Measurements from ENCODE around the gene WDFY1.
A peak's percentile ranks its signal among the peaks of the same experiment; 100 is the strongest.
"Not testable (repeated sequence)": the region's sequence is repeated elsewhere in the genome, so short reads cannot be mapped to it uniquely, and the experiment has no call there.

The WDFY1 gene

GRCh38 chr2:223896833-223897311, 48.3 kb downstream of the WDFY1 start:
- no peak for DNase-seq (ENCODE audit: low spot score)

- no peak for DNase-seq (ENCODE audit: low spot score)
These were observed 50.2 kb downstream of the WDFY1 start for GRCh38 chr2:223894968-223895367.

GRCh38 chr2:223894009-223894408, 51.1 kb downstream of the WDFY1 start:
- no peak for DNase-seq (ENCODE audit: low spot score)

DNA sequence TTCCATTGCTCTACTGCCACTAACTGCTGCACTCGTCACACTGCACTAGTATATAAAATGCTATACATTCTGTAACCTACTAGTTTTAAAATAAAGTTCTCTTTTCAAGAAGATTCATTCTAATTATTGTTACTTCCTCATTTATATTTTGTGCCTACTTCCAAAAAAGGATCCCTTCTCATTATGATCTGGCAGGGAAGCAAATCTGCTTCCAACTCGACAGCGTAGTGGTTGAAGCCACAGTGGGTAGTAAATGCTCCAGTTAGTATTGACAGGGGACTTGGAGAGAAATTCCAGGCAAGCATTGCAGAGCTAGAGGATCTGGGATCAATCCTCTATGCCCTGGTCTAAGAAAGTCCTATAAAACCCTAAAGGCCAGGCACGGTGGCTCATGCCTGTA, 54.4 kb downstream of the WDFY1 start:
- no peak for DNase-seq (ENCODE audit: low spot score)

DNA sequence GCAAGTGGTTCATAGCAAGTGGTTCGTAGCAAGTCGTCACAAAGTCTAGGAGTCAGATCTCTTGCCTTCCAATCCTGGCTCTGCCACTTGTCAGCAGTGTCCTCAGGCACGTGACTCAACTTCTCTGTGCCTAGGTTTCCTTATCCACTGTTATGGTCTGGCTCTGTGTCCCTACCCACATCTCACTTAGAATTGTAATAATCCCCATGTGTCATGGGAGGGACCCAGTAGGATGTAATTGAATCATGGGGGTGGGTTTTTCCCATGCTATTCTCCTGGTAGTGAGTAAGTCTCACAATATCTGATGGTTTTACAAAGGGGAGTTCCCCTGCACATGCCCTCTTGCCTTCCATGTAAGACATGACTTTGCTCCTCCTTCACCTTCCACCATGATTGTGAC, 55.9 kb downstream of the WDFY1 start:
- no peak for DNase-seq (ENCODE audit: low spot score)

DNA sequence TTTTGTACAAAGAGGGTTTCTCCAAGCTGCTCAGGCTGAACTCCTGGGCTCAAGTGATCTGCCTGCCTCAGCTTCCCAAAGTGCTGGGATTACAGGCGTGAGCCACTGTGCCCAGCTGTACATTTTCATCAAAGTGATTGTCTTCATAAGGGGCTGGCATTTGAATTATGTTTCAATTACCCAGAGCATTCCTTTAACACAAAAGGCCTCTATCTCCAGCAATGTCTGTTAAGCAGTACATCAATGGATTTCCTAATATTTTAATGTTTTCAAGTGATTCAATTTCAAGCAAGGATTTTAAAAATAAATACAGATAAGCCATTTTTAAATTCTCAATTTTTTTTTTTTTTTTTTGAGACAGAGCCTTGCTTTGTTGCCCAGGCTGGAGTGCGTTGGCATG, 56.9 kb downstream of the WDFY1 start:
- DNase-seq (ENCODE audit: low spot score), result no peak

DNA sequence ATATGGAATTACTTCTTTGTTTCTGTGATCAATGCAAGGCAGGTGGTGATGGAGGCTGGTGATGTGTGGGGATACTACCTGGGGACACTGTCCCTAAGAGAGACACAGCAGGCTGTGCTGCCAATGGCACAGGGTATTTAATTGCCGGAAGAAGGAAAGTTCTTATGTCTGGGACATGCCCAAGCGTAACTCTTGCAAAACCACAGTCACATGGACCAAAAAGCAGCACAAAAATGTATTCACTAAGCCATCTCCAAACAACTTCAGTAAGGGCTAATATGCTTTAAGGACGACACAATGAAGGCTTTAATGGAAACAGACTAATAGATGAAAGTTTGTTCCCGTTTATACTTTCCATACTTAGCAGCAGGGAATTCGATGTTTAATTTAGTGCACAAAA, 58.0 kb downstream of the WDFY1 start:
- DNase-seq (ENCODE audit: low spot score), result no peak

DNA sequence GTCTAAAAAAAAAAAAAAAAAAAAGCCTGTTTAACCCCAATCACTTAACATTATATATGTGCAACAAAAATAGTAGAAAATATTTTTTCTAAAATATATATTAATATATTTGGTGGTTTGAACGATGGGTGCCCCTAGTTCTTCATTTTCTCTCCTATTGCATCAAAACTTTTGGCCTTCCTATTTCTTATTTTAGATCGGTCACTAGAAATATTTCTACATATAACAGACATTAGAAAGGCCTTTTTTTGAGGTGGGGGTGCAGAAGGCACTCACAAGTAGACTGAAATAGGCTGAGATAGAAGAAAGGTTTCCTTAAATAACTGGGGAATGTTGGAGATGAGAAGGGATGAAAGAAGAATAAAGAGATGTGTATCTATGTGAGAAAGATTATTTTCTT, 58.4 kb downstream of the WDFY1 start:
- no peak for DNase-seq (ENCODE audit: low spot score)

DNA sequence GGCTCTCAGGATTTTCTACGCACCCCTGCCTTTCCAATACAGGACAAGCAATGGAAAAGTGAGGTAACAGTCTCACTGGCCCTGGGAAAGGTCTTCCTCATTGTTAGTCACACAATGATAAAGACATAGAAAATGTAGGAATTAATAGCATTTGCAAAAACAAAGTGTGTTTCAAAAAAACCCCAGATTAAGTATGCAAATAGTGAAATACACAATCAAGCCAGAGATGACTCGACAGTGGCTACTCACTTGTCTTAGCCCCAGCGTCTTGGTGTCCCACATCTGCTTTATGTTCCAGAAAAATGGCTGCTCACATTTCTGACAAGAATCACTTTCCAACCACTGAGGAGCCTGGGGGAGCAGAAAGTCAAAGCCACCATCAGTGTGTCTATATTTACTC, 60.7 kb downstream of the WDFY1 start:
- no peak for DNase-seq (ENCODE audit: low spot score)

DNA sequence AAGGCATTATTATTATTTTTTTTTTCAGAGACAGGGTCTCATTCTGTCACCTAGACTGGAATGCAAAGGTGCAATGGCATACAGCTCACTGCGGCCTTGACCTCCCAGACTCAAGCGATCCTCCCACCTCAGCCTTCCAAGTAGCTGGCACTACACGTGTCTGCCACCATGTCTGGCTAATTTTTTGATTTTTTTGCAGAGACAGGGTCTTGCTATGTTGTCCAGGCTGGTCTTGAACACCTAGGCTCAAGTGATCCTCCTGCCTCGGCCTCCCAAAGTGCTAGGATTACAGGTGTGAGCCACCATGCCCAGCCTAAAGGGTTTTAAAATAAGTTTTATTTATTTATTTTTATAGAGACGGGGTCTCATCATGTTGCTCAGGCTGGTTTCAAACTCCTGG, 62.4 kb downstream of the WDFY1 start:
- no peak for DNase-seq (ENCODE audit: low spot score)

- DNase-seq (ENCODE audit: low spot score), result no peak
These were observed 64.3 kb downstream of the WDFY1 start for GRCh38 chr2:223880796-223881195.

DNA sequence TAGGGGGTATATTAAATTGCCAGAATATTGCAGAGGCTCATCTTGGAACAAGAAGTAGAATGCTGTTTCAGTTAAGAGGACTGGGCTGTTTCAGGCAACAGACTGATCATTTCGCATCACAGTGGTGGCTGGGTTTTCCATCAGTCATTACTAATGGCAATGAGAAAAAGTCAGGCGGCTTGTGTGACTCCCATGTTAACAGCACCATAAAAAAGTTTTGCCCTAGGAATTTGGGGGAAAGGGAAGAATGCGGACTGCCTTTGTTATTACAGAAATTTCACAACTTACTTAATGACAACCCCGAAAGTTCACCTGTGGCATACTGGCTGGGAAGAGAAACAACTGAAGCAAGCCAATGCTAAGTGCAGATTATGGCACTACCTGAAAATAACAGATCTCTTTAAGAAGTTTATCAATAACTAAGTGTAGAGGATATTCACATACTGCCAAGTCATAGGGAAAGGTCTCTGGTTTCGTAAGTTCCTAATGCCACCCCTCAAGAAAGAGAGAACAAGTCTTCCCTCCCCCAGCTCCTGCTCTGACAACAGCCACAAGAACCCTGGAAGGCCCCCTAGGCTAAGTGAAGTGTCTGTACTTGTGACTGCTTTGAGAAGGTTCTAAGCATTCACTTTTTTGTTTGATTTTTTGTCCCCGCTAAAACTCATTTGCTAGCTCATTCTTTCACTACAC, 67.3 kb downstream of the WDFY1 start:
- no peak for DNase-seq (ENCODE audit: low spot score)

DNA sequence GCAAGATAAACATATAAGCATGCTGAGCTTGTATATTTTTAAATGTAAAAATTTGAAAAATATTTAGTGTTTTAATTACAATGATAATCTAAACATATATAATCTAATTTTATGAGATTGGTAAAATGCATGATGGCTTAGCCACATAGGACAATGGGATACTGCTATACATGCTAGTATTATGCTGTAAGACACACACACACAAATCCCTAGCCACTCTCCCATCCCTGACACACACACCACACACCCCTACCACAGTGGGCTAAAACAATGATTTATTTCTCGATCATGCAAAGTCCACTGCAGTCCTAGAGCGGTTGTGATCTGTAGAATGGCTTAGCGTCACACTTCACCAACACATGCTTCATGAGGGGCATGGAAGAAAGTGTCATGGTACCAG, 71.5 kb downstream of the WDFY1 start:
- DNase-seq (ENCODE audit: low spot score), result no peak

- not testable (repeated sequence) for DNase-seq (ENCODE audit: low spot score)
These were observed 72.4 kb downstream of the WDFY1 start for GRCh38 chr2:223872772-223873171.

GRCh38 chr2:223871661-223872060, 73.5 kb downstream of the WDFY1 start:
- not testable (repeated sequence) for DNase-seq (ENCODE audit: low spot score)

DNA sequence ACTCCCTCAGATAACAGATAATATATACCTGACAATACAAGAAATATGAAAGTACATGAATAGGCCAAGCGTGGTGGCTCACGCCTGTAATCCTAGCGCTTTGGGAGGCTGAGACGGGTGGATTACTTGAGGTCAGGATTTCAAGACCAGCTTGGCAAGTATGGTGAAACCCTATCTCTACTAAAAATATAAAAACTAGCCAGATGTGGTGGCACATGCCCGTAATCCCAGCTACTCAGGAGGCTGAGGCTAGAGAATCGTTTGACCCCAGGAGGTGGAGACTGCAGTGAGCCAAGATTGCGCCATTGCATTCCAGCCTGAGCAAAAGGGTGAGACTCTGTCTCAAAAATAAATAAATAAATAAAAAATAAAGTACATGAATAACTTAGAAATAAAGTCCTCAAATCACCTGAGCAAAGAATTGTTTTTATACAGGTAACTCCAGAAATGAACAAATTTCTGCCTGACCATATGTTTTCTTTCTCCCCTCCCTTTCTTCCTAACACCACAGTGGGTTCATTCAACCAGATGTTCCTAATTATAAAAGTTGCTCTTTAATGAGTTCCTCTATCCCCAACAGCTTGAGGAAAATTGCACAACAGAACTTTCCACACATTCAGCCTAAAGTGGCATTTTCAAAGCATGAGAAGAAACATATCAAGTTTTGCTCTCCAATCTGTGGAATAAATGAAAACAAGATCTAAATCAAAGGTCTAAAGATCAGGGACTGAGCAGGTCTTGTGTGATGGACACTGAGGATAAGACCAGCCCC, 74.1 kb downstream of the WDFY1 start:
- no peak for DNase-seq (ENCODE audit: low spot score)

GRCh38 chr2:223868005-223868404, 77.1 kb downstream of the WDFY1 start:
- DNase-seq (ENCODE audit: low spot score), result peak; percentile 50

GRCh38 chr2:223865907-223866508, 79.1 kb downstream of the WDFY1 start:
- DNase-seq (ENCODE audit: low spot score), result no peak

- DNase-seq (ENCODE audit: low spot score), result no peak
These were observed 80.0 kb downstream of the WDFY1 start for GRCh38 chr2:223865124-223865523.

DNA sequence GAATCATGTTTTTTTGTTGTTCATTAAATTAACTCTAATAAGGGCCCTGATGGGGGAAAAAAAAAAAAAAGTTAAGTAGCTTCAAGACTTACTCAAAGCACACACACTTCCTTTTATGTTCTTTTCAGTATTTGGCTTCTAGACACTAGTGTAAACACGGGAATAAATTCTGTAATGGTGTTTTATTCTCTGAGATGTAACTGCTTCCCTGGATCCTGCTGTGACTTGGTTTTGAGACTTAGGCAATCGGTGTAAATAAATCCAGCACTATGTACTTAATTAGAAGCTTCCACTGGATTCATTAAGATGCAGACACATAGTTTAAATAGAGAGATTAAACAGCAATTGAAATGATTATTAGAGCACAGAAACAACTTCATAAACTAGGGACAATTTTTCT, 81.6 kb downstream of the WDFY1 start:
- DNase-seq (ENCODE audit: low spot score), result no peak

- DNase-seq (ENCODE audit: low spot score), result no peak
These were observed 84.1 kb downstream of the WDFY1 start for GRCh38 chr2:223860809-223861738.

DNA sequence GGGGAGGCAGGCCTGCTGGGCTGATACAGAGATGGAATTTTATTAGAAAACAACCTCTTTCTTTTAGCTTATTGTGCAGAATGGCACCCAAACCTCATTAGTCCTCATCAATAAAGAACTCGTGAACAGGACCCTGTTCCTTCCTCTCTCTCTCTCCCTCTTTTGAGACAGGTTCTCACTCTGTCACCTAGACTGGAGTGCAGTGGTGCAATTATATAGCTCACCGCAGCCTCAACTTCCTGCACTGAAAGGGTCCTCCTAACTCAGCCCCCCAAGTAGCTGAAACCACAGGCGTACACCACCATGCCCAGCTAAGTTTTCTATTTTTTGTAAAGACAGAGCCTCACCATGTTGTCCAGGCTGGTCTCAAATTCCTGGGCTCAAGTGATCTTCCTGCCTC, 86.1 kb downstream of the WDFY1 start:
- DNase-seq (ENCODE audit: low spot score), result no peak

All from D341Med (cell line).